ENCODE data around the gene SMYD3.

DNA sequence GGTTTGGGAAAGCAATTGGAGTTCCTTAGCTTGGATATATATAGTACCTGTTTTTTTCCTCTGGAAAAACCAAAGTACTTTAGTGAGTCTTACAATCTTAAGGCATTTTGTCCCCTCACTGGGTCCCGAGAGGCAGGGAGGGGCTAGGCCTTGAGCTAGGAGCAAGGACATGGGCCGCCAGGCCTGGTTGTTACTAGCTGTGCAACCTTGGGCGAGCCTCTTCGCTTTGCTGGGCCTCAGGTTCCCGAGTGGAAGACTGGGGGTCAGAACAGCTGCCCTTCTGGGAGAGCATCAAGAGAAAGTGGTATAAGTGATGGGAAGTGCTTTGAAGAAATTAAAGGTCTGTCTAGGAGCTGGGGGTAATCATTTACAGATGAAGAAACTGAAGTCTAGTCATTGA lies 799.1 kb downstream of the SMYD3 start:
- TF ChIP-seq, protein P1, sequence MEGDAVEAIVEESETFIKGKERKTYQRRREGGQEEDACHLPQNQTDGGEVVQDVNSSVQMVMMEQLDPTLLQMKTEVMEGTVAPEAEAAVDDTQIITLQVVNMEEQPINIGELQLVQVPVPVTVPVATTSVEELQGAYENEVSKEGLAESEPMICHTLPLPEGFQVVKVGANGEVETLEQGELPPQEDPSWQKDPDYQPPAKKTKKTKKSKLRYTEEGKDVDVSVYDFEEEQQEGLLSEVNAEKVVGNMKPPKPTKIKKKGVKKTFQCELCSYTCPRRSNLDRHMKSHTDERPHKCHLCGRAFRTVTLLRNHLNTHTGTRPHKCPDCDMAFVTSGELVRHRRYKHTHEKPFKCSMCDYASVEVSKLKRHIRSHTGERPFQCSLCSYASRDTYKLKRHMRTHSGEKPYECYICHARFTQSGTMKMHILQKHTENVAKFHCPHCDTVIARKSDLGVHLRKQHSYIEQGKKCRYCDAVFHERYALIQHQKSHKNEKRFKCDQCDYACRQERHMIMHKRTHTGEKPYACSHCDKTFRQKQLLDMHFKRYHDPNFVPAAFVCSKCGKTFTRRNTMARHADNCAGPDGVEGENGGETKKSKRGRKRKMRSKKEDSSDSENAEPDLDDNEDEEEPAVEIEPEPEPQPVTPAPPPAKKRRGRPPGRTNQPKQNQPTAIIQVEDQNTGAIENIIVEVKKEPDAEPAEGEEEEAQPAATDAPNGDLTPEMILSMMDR (IDR thresholded peaks at IDR 0.05), result no peak
- TF ChIP-seq POLR2A (IDR thresholded peaks at IDR 0.05), result no peak
